ENCODE data around the gene OR2T2. TPM values are rescaled to one million over a fixed set of nuclear protein-coding genes. Genes with fewer than 3 reads are reported as not detected.
"Not testable (repeated sequence)": the region's sequence is repeated elsewhere in the genome, so short reads cannot be mapped to it uniquely, and the experiment has no call there.

Gene OR2T2
- polyA plus RNA-seq, 1 donor from 2014 or later = not detected

DNA sequence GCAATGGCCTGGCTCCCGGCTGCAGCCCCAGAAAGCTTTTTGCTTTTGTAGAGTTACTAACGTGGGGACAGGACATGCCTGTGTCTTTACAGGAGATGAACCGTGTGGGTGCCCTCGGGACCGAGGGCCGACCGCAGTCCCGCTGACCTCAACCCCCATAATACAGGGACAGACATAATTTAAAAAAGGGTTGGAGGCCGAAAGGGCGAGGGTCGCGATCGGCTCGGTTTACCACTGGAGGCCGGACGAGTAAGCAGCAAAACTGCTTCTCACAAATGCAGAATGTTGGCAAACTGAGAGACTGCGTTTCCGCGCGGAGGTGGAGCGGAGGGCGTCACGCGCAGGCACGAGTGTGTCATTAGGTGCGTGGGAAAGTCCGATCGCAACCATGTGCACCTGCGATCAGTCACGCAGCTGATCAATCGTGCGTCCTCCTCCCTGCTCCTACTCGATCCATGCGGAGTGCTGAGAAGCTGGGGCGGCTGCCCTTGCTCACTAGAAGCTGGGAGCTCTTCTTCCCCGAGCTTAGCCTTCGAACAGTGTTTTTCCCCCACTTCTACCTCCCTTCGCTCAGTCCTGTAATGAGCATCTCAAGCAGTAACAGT is 11.5 kb upstream of the OR2T2 start:
- not testable (repeated sequence) for H3K27ac ChIP-seq (ENCODE audit: low read length); H3K36me3 ChIP-seq (ENCODE audit: insufficient read depth, low read length); H2AFZ ChIP-seq (ENCODE audit: low read depth, low read length); H3K9me3 ChIP-seq (ENCODE audit: low read length); H4K20me1 ChIP-seq (ENCODE audit: insufficient read depth); H3K9ac ChIP-seq (ENCODE audit: low read length); H3K4me2 ChIP-seq (ENCODE audit: low read length); H3K9me2 ChIP-seq (ENCODE audit: insufficient read depth, low read length); H3K27me3 ChIP-seq (ENCODE audit: insufficient read depth, low read depth, low read length); H3K79me2 ChIP-seq (replicated peaks; ENCODE audit: insufficient read depth, low read length); H3F3A ChIP-seq (ENCODE audit: insufficient read depth, low read length, poor library complexity, severe bottlenecking); H3K4me3 ChIP-seq (ENCODE audit: low read length)

GRCh38 chr1:248434913-248435312 is 10.5 kb upstream of the OR2T2 start:
- H3K27me3 ChIP-seq (ENCODE audit: insufficient read depth, low read depth, low read length); H4K20me1 ChIP-seq (ENCODE audit: insufficient read depth); H3K36me3 ChIP-seq (ENCODE audit: insufficient read depth, low read length); H3K9me3 ChIP-seq (ENCODE audit: low read length); H3K27ac ChIP-seq (ENCODE audit: low read length); H2AFZ ChIP-seq (ENCODE audit: low read depth, low read length); H3K79me2 ChIP-seq (replicated peaks; ENCODE audit: insufficient read depth, low read length); H3K4me3 ChIP-seq (ENCODE audit: low read length); H3K9ac ChIP-seq (ENCODE audit: low read length); H3K4me2 ChIP-seq (ENCODE audit: low read length); H3F3A ChIP-seq (ENCODE audit: insufficient read depth, low read length, poor library complexity, severe bottlenecking); H3K9me2 ChIP-seq (ENCODE audit: insufficient read depth, low read length): not testable (repeated sequence)

GRCh38 chr1:248436303-248436702 is 9.1 kb upstream of the OR2T2 start:
- not testable (repeated sequence) for H3K27me3 ChIP-seq (ENCODE audit: insufficient read depth, low read depth, low read length); H3K79me2 ChIP-seq (replicated peaks; ENCODE audit: insufficient read depth, low read length); H3K4me3 ChIP-seq (ENCODE audit: low read length); H3K4me2 ChIP-seq (ENCODE audit: low read length); H3K27ac ChIP-seq (ENCODE audit: low read length); H3K9ac ChIP-seq (ENCODE audit: low read length); H3F3A ChIP-seq (ENCODE audit: insufficient read depth, low read length, poor library complexity, severe bottlenecking); H4K20me1 ChIP-seq (ENCODE audit: insufficient read depth); H3K9me3 ChIP-seq (ENCODE audit: low read length); H2AFZ ChIP-seq (ENCODE audit: low read depth, low read length); H3K36me3 ChIP-seq (ENCODE audit: insufficient read depth, low read length); H3K9me2 ChIP-seq (ENCODE audit: insufficient read depth, low read length)

- not testable (repeated sequence) for H3K9me3 ChIP-seq (ENCODE audit: low read length); H3K9ac ChIP-seq (ENCODE audit: low read length); H3K27me3 ChIP-seq (ENCODE audit: insufficient read depth, low read depth, low read length); H3F3A ChIP-seq (ENCODE audit: insufficient read depth, low read length, poor library complexity, severe bottlenecking); H3K36me3 ChIP-seq (ENCODE audit: insufficient read depth, low read length); H2AFZ ChIP-seq (ENCODE audit: low read depth, low read length); H3K27ac ChIP-seq (ENCODE audit: low read length); H3K4me2 ChIP-seq (ENCODE audit: low read length); H4K20me1 ChIP-seq (ENCODE audit: insufficient read depth); H3K79me2 ChIP-seq (replicated peaks; ENCODE audit: insufficient read depth, low read length); H3K4me3 ChIP-seq (ENCODE audit: low read length); H3K9me2 ChIP-seq (ENCODE audit: insufficient read depth, low read length)
These were observed 6.8 kb upstream of the OR2T2 start for GRCh38 chr1:248438668-248439067.

- H3K36me3 ChIP-seq (ENCODE audit: insufficient read depth, low read length); H4K20me1 ChIP-seq (ENCODE audit: insufficient read depth); H3K4me2 ChIP-seq (ENCODE audit: low read length); H3F3A ChIP-seq (ENCODE audit: insufficient read depth, low read length, poor library complexity, severe bottlenecking); H3K4me3 ChIP-seq (ENCODE audit: low read length); H3K9me3 ChIP-seq (ENCODE audit: low read length); H3K27me3 ChIP-seq (ENCODE audit: insufficient read depth, low read depth, low read length); H3K9ac ChIP-seq (ENCODE audit: low read length); H3K9me2 ChIP-seq (ENCODE audit: insufficient read depth, low read length); H2AFZ ChIP-seq (ENCODE audit: low read depth, low read length); H3K79me2 ChIP-seq (replicated peaks; ENCODE audit: insufficient read depth, low read length); H3K27ac ChIP-seq (ENCODE audit: low read length): not testable (repeated sequence)
These were observed 6.2 kb upstream of the OR2T2 start for GRCh38 chr1:248439283-248439682.

- H3F3A ChIP-seq (ENCODE audit: insufficient read depth, low read length, poor library complexity, severe bottlenecking); H3K9me3 ChIP-seq (ENCODE audit: low read length); H3K79me2 ChIP-seq (replicated peaks; ENCODE audit: insufficient read depth, low read length); H3K4me2 ChIP-seq (ENCODE audit: low read length); H3K27ac ChIP-seq (ENCODE audit: low read length); H3K4me3 ChIP-seq (ENCODE audit: low read length); H4K20me1 ChIP-seq (ENCODE audit: insufficient read depth); H3K27me3 ChIP-seq (ENCODE audit: insufficient read depth, low read depth, low read length); H3K36me3 ChIP-seq (ENCODE audit: insufficient read depth, low read length); H3K9ac ChIP-seq (ENCODE audit: low read length); H3K9me2 ChIP-seq (ENCODE audit: insufficient read depth, low read length); H2AFZ ChIP-seq (ENCODE audit: low read depth, low read length): not testable (repeated sequence)
These were observed 2.7 kb upstream of the OR2T2 start for GRCh38 chr1:248442500-248443277.

DNA sequence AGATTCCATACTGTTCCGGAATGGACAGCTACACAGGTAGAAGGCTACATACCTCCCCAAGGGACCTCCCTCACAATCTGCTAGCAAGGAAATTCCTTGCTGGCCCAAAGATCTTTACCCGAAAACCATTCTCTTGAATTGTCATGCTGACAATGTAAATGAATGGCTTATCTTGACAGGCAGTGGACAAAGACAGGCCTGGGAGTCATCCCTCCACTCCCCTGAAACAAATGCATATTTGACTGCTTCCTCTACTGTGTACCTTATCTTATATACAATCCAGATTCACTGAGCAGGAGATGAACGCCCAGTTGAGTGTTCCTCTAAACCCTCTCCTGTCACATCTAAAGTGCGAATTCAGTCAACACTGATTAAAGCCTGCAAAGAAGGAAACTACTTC is 834 bp upstream of the OR2T2 start:
- not testable (repeated sequence) for H3K36me3 ChIP-seq (ENCODE audit: insufficient read depth, low read length); H3K27ac ChIP-seq (ENCODE audit: low read length); H3K4me2 ChIP-seq (ENCODE audit: low read length); H3K9me2 ChIP-seq (ENCODE audit: insufficient read depth, low read length); H4K20me1 ChIP-seq (ENCODE audit: insufficient read depth); H3K4me3 ChIP-seq (ENCODE audit: low read length); H2AFZ ChIP-seq (ENCODE audit: low read depth, low read length); H3K9ac ChIP-seq (ENCODE audit: low read length); H3K79me2 ChIP-seq (replicated peaks; ENCODE audit: insufficient read depth, low read length); H3K27me3 ChIP-seq (ENCODE audit: insufficient read depth, low read depth, low read length); H3F3A ChIP-seq (ENCODE audit: insufficient read depth, low read length, poor library complexity, severe bottlenecking); H3K9me3 ChIP-seq (ENCODE audit: low read length)

GRCh38 chr1:248448409-248449074 is 3.1 kb downstream of the OR2T2 start:
- H2AFZ ChIP-seq (ENCODE audit: low read depth, low read length); H3K79me2 ChIP-seq (replicated peaks; ENCODE audit: insufficient read depth, low read length); H4K20me1 ChIP-seq (ENCODE audit: insufficient read depth); H3K9ac ChIP-seq (ENCODE audit: low read length); H3K4me2 ChIP-seq (ENCODE audit: low read length); H3K4me3 ChIP-seq (ENCODE audit: low read length); H3K9me3 ChIP-seq (ENCODE audit: low read length); H3F3A ChIP-seq (ENCODE audit: insufficient read depth, low read length, poor library complexity, severe bottlenecking); H3K27me3 ChIP-seq (ENCODE audit: insufficient read depth, low read depth, low read length); H3K36me3 ChIP-seq (ENCODE audit: insufficient read depth, low read length); H3K9me2 ChIP-seq (ENCODE audit: insufficient read depth, low read length); H3K27ac ChIP-seq (ENCODE audit: low read length): not testable (repeated sequence)
